Cardiac muscle cell (in vitro differentiated cells and primary cell): ENCODE data around the gene MDN1. TPM values are rescaled to one million over a fixed set of nuclear protein-coding genes. Genes with fewer than 3 reads are reported as not detected.

Experiments
- DNase-seq, 2 donors: peaks; one replicate each; pipeline versions ENCODE4 v3.0.0 to v3.0.0-alpha.2; 2010 to 2017; ENCODE audit warnings: low read depth in 1 of 2, low spot score in 1 of 2
- H3K27ac ChIP-seq: fragments of 200-600 bp; sonication (generic); 2 replicates; pipeline ENCODE4 v1.5.1; 2016
- H3K27me3 ChIP-seq: fragments of 200-600 bp; sonication (generic); 2 replicates; pipeline ENCODE4 v1.6.0; 2016; ENCODE audit warnings: control low read depth
- H3K36me3 ChIP-seq: fragments of 200-600 bp; sonication (generic); 2 replicates; pipeline ENCODE4 v1.5.1; 2016; ENCODE audit warnings: control low read depth
- H3K4me1 ChIP-seq: fragments of 200-600 bp; sonication (generic); 2 replicates; pipeline ENCODE4 v1.8.1; 2017; ENCODE audit warnings: low read depth, mild to moderate bottlenecking, mixed run types
- H3K4me3 ChIP-seq: fragments of 200-600 bp; sonication (generic); 2 replicates; pipeline ENCODE4 v1.5.1; 2016; ENCODE audit warnings: mild to moderate bottlenecking
- H3K9me3 ChIP-seq: fragments of 200-600 bp; sonication (generic); 2 replicates; pipeline ENCODE4 v1.5.1; 2017; ENCODE audit warnings: low read depth, mild to moderate bottlenecking, control low read depth
- polyA plus RNA-seq: library from polyadenylated mRNA; unstranded; fragments of >200 nt; fragmentation: Nextera tagmentation; extraction: Ambion mirVana; gene quantifications from 2 replicates; pipeline ENCODE4 v1.2.1, GENCODE V29; 2016
- total RNA-seq: library from RNA; depleted of rRNA; stranded (reverse); fragments of >200 nt; gene quantifications from 2 replicates; pipeline ENCODE4 v1.2.3, GENCODE V29; 2016
- TF ChIP-seq, protein P1 (sequence below): IDR thresholded peaks from 2 replicates; pipeline ENCODE4 v1.5.1; 2012; ENCODE audit warnings: low read depth, mild to moderate bottlenecking, low read length

MDN1 gene
- total and polyA plus RNA-seq, 2 experiments from 2014 or later = 8.6 to 22.2 TPM

DNA sequence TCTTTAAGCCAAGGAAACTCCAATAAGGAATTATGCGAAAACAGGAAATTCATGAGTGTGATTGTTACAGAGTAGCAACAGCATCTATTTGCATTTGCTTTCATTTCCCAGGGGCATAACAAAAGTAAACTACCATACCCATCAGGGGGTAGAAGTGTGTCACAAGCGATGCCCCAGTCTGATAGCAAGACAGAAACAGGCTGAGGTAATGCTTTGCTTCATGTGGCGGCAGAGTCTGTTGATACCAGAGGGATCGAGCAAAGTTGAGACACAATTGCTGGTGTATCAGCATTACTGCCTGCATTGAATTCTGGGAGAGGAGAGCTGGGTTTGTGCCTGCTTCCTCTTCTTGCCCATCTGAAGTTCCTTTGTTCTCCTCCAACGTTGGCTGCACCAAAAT lies 129.9 kb downstream of the MDN1 start:
- Histone ChIP-seq H3K9me3 (no peaks in the 10 kb centered on the region), H3K36me3 (peaks cover 40% of the 10 kb centered on the region), H3K4me3 (no peak overlapping the region), H3K4me1 (no peaks in the 10 kb centered on the region), H3K27me3 (no peaks in the 10 kb centered on the region), H3K27ac (no peak overlapping the region)
- TF ChIP-seq, protein P1, sequence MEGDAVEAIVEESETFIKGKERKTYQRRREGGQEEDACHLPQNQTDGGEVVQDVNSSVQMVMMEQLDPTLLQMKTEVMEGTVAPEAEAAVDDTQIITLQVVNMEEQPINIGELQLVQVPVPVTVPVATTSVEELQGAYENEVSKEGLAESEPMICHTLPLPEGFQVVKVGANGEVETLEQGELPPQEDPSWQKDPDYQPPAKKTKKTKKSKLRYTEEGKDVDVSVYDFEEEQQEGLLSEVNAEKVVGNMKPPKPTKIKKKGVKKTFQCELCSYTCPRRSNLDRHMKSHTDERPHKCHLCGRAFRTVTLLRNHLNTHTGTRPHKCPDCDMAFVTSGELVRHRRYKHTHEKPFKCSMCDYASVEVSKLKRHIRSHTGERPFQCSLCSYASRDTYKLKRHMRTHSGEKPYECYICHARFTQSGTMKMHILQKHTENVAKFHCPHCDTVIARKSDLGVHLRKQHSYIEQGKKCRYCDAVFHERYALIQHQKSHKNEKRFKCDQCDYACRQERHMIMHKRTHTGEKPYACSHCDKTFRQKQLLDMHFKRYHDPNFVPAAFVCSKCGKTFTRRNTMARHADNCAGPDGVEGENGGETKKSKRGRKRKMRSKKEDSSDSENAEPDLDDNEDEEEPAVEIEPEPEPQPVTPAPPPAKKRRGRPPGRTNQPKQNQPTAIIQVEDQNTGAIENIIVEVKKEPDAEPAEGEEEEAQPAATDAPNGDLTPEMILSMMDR = no peak
- no peak for DNase-seq

DNA sequence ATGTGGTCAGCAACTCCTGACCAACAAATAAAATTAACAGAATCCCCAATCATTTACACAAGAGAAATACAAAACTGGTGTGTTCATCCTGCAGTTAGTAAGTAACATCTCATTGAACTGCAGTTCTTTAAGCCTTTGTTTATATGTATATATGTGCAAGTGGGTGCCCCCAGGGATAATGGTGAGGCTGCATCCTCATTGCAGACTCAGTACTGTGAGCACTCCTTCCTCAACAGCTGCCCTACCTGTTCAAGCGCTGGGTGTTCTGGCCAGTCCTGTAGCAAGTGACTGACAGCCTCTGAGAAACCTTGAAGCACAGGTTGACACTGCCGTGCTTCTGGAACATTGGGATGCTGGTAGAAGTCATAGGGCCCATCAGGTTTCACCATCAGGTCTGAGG lies 131.3 kb downstream of the MDN1 start:
- TF ChIP-seq, protein P1 = no peak
- H3K4me1 ChIP-seq = no peaks in the 10 kb centered on the region
- no peak overlapping the region for H3K4me3 ChIP-seq
- H3K27me3 ChIP-seq = no peaks in the 10 kb centered on the region
- no peaks in the 10 kb centered on the region for H3K9me3 ChIP-seq
- H3K27ac ChIP-seq = no peak overlapping the region
- H3K36me3 ChIP-seq = peaks cover 36% of the 10 kb centered on the region
- DNase-seq = no peak

DNA sequence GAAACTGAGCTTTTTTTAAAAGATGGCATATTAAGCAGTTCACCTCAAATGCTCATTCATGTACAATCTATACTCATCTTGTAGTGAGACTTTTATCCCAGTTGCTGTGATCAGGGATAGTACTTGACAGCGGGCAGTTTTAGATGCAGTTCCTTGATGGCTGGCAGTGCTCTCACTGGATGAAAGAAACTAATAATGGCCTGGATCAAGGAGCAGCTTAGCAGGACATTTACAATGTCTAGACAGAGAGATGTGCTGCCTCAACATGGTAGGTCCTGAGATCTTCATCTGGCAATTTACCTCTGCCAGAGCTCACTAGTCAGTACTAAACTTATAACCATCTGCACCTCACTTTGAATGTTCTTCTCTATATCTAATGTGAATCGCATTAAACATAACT lies 134.3 kb downstream of the MDN1 start:
- H3K27me3 ChIP-seq = no peaks in the 10 kb centered on the region
- H3K36me3 ChIP-seq = peaks cover 32% of the 10 kb centered on the region
- TF ChIP-seq, protein P1 = no peak
- no peak for DNase-seq
- H3K4me3 ChIP-seq = no peak overlapping the region
- H3K9me3 ChIP-seq = no peaks in the 10 kb centered on the region
- no peak overlapping the region for H3K27ac ChIP-seq
- no peaks in the 10 kb centered on the region for H3K4me1 ChIP-seq

DNA sequence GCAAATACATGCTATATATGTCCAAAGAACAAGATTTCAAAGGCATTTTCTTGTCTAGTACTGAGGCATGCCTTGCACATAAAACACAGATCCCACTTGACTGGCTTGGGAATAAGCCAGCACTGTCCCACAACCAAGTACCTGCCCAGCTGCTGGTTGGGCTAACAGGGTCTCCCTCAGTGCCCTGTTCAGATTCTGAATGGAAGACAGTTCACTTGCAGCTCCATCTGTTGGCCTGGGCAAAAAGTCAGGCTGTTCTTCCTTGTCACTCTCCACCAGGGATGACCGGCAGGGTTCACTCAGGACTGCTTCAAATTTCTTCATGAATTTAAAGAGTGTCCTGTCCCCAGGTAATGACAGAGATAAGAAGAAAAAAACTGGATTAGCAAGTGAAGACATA lies 136.6 kb downstream of the MDN1 start:
- TF ChIP-seq, protein P1 = no peak
- no peak for DNase-seq
- Histone ChIP-seq H3K4me1 (no peaks in the 10 kb centered on the region), H3K9me3 (no peaks in the 10 kb centered on the region), H3K36me3 (peaks cover 51% of the 10 kb centered on the region), H3K4me3 (no peak overlapping the region), H3K27ac (no peak overlapping the region), H3K27me3 (no peaks in the 10 kb centered on the region)

DNA sequence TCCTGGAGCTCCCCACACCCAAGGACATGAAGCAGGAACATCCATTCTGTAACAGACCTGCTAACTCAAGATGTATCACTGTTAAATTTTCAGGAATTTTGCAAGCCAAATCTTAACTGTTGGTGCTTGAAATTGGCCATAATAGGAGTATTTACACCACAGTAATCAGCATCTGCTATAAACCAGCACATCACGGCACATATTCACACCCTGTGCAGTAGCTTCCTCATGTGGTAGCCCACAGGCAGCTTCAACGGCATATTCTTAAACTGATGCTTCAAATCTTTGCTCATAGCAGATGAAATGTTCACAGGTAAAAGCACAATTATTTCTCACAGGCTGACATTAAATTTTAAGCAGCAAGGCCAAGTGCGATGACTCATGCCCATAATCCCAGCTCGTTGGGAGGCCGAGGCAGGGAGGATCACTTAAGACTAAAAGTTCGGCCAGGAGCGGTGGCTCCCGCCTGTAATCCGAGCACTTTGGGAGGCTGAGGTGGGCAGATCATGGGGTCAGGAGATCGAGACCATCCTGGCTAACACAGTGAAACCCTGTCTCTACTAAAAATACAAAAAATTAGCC lies 137.5 kb downstream of the MDN1 start:
- Histone ChIP-seq H3K27ac (no peak overlapping the region), H3K4me1 (no peaks in the 10 kb centered on the region), H3K9me3 (no peaks in the 10 kb centered on the region), H3K27me3 (no peaks in the 10 kb centered on the region), H3K36me3 (peaks cover 53% of the 10 kb centered on the region), H3K4me3 (no peak overlapping the region)
- no peak for DNase-seq
- TF ChIP-seq, protein P1 = no peak

DNA sequence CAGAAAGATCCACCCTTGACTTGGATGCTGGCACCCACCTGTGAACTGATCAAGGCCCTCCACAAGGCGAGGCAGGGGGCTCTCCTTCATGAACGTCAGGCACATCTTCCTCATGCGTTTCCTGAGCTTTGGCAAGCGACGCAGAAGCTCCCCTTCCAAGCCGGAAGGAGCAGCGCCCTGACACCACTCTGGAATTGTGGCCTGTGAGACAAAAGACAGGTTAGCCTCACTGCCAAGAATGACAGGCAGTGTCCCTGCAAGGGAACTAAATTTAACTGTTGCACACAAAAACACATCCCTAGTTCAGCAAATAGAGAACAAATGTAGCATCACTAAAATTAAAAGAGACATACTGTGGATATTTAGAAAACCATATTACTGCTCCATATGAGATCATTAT lies 139.0 kb downstream of the MDN1 start:
- Histone ChIP-seq H3K9me3 (no peaks in the 10 kb centered on the region), H3K4me3 (no peak overlapping the region), H3K27me3 (no peaks in the 10 kb centered on the region), H3K27ac (no peak overlapping the region), H3K36me3 (peaks cover 53% of the 10 kb centered on the region), H3K4me1 (no peaks in the 10 kb centered on the region)
- no peak for DNase-seq
- TF ChIP-seq, protein P1 = no peak
